ENCODE results near the gene TNPO1.

- TF ChIP-seq CTCF (IDR thresholded peaks at IDR 0.05) (no peak), POLR2A (IDR thresholded peaks at IDR 0.05) (no peak)
These were observed 4.6 kb upstream of the TNPO1 start for GRCh38 chr5:72811849-72812248.
